Karpas-422 (cell line): ENCODE results near the gene HMG20B. TPM values are rescaled to one million over a fixed set of nuclear protein-coding genes. Genes with fewer than 3 reads are reported as not detected.

Experiments
- DNase-seq: peaks from one replicate; pipeline ENCODE4 v3.0.0-alpha.2; 2015
- H2AFZ ChIP-seq: fragments of 200-600 bp; sonication (generic); 2 replicates; pipeline ENCODE4 v1.6.1; 2014; ENCODE audit warnings: antibody characterized with exemption, low read length, mixed read lengths
- H3K27ac ChIP-seq: fragments of 200-600 bp; sonication (generic); 2 replicates; pipeline ENCODE4 v1.5.1; 2014; ENCODE audit warnings: mild to moderate bottlenecking, low read length, moderate library complexity
- H3K27me3 ChIP-seq: fragments of 200-600 bp; sonication (generic); 2 replicates; pipeline ENCODE4 v1.6.1; 2014; ENCODE audit warnings: low read length, mixed read lengths
- H3K36me3 ChIP-seq: fragments of 200-600 bp; sonication (generic); 2 replicates; pipeline ENCODE4 v1.6.1; 2014; ENCODE audit warnings: low read length, mixed read lengths; ENCODE audit not compliant: insufficient read depth
- H3K4me1 ChIP-seq: fragments of 200-600 bp; sonication (generic); 2 replicates; pipeline ENCODE4 v1.6.1; 2014; ENCODE audit warnings: mild to moderate bottlenecking, low read length, mixed read lengths
- H3K4me2 ChIP-seq: fragments of 200-600 bp; sonication (generic); 2 replicates; pipeline ENCODE4 v1.6.1; 2014; ENCODE audit warnings: low read length, low read depth, mild to moderate bottlenecking; ENCODE audit not compliant: poor library complexity, severe bottlenecking
- H3K4me3 ChIP-seq: fragments of 200-600 bp; sonication (generic); 2 replicates; pipeline ENCODE4 v1.5.1; 2014; ENCODE audit warnings: mild to moderate bottlenecking, antibody characterized with exemption, low read length, mixed read lengths
- H3K79me2 ChIP-seq: fragments of 200-600 bp; sonication (generic); 2 replicates; pipeline ENCODE4 v1.6.1; 2014; ENCODE audit warnings: mild to moderate bottlenecking, low read length, mixed read lengths
- H3K9ac ChIP-seq: fragments of 200-600 bp; sonication (generic); 2 replicates; pipeline ENCODE4 v1.6.0; 2014; ENCODE audit warnings: low read length
- H3K9me2 ChIP-seq: fragments of 200-600 bp; sonication (generic), shearing (Covaris generic); replicated peaks from 2 replicates; pipeline ENCODE4 v1.6.0; 2014; ENCODE audit warnings: mild to moderate bottlenecking, low read length, moderate library complexity; ENCODE audit not compliant: insufficient read depth
- H3K9me3 ChIP-seq: fragments of 300-700, 200-600 bp; sonication (generic); 2 replicates; pipeline ENCODE4 v1.6.1; 2014; ENCODE audit warnings: low read length, mixed read lengths
- H4K20me1 ChIP-seq: fragments of 200-600 bp; sonication (generic); 2 replicates; pipeline ENCODE4 v1.6.1; 2014; ENCODE audit warnings: mild to moderate bottlenecking, antibody characterized with exemption, low read length, low read depth; ENCODE audit not compliant: insufficient read depth
- total RNA-seq: library from RNA; depleted of rRNA; stranded (reverse); fragments of >200 nt; shearing (Covaris generic); gene quantifications from 2 replicates; pipeline ENCODE4 v1.2.3, GENCODE V29; 2014; ENCODE audit warnings: low replicate concordance

The HMG20B gene
- total RNA-seq, 1 experiment from 2014 or later: 53.7 TPM

DNA sequence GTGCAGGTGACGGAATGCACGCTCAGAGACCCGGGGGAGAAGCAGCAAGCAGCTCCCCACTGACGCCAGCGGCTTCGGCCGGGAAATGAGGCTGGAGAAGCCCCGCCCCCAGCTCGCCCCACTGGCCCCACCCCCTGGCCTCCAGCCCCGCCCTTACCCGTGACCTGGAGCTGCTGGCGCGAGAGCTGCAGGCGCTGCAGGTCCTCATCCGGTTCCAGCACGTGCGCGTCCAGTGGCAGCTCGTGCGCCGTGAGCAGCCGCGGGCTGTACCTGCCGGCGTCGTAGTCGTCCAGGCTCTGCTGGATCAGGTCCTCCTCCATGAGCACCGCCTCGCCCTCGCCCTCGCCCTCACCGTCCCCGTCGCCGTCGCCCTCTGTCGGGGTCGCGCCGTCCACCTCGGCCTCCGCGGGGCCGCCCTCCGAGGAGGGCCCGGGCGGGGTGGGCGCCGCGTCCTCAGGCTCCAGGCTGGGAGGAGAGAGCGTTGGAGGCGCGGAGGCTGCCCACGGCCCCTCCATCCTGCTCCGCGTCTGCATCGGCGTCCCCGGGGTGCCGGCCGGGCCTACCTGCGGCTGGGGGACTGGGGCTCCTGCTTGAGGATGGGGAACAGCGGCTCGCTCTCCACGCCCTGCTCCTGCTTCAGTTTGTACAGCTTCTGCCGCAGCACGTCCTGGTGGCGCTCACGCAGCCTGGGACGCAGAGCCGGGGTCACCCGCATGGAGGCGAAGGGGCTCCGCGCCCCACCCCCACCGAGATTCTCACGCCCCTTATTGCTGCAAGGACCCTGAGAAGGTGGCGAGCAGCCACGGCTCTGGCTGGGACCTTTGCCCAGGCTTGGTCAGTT, 40.4 kb downstream of the HMG20B start:
- Histone ChIP-seq H3K9me2 (no peaks in the 10 kb centered on the region), H2AFZ (no peak overlapping the region), H3K27ac (no peak overlapping the region), H3K79me2 (no peaks in the 10 kb centered on the region), H3K4me3 (no peak overlapping the region), H3K9ac (no peak overlapping the region), H3K36me3 (no peaks in the 10 kb centered on the region), H4K20me1 (0 out of 2 replicates have a peak, but pooled peaks cover under 1% of the 10 kb centered on the region), H3K4me2 (no peak overlapping the region), H3K27me3 (no peaks in the 10 kb centered on the region), H3K4me1 (no peaks in the 10 kb centered on the region), H3K9me3 (no peaks in the 10 kb centered on the region)
- DNase-seq: no peak

GRCh38 chr19:3613818-3614661, 41.3 kb downstream of the HMG20B start:
- Histone ChIP-seq H2AFZ (no peak overlapping the region), H3K4me2 (no peak overlapping the region), H3K79me2 (no peaks in the 10 kb centered on the region), H3K9me3 (no peaks in the 10 kb centered on the region), H3K4me3 (no peak overlapping the region), H4K20me1 (no peaks in the 10 kb centered on the region; the same call in 1 of the 2 replicates), H3K27me3 (no peaks in the 10 kb centered on the region), H3K36me3 (no peaks in the 10 kb centered on the region), H3K9ac (no peak overlapping the region), H3K27ac (no peak overlapping the region), H3K9me2 (no peaks in the 10 kb centered on the region), H3K4me1 (no peaks in the 10 kb centered on the region)
- DNase-seq: no peak

- Histone ChIP-seq H3K9me3 (no peaks in the 10 kb centered on the region), H3K4me1 (no peaks in the 10 kb centered on the region), H2AFZ (no peak overlapping the region), H3K79me2 (no peaks in the 10 kb centered on the region), H3K9me2 (no peaks in the 10 kb centered on the region), H3K4me3 (no peak overlapping the region), H3K9ac (no peak overlapping the region), H3K27me3 (no peaks in the 10 kb centered on the region), H4K20me1 (no peaks in the 10 kb centered on the region; the same call in 1 of the 2 replicates), H3K36me3 (no peaks in the 10 kb centered on the region), H3K27ac (no peak overlapping the region), H3K4me2 (no peak overlapping the region)
- no peak for DNase-seq
These were observed 42.2 kb downstream of the HMG20B start for GRCh38 chr19:3614858-3615505.

GRCh38 chr19:3615524-3616135, 42.9 kb downstream of the HMG20B start:
- no peak overlapping the region for H3K27ac ChIP-seq
- no peak for DNase-seq
- H4K20me1 ChIP-seq: no peaks in the 10 kb centered on the region; the same call in 1 of the 2 replicates
- no peaks in the 10 kb centered on the region for H3K27me3 ChIP-seq
- H3K9me3 ChIP-seq: no peaks in the 10 kb centered on the region
- no peaks in the 10 kb centered on the region for H3K9me2 ChIP-seq
- no peaks in the 10 kb centered on the region for H3K4me1 ChIP-seq
- H2AFZ ChIP-seq: no peak overlapping the region
- H3K36me3 ChIP-seq: no peaks in the 10 kb centered on the region
- no peaks in the 10 kb centered on the region for H3K79me2 ChIP-seq
- H3K4me3 ChIP-seq: no peak overlapping the region
- H3K9ac ChIP-seq: no peak overlapping the region
- no peak overlapping the region for H3K4me2 ChIP-seq

GRCh38 chr19:3617463-3617862, 44.7 kb downstream of the HMG20B start:
- H3K4me2 ChIP-seq: no peak overlapping the region
- 0 out of 2 replicates have a peak, but pooled peaks cover under 1% of the 10 kb centered on the region for H3K79me2 ChIP-seq
- no peaks in the 10 kb centered on the region for H3K9me3 ChIP-seq
- no peaks in the 10 kb centered on the region for H3K9me2 ChIP-seq
- no peak overlapping the region for H3K9ac ChIP-seq
- H3K27me3 ChIP-seq: no peaks in the 10 kb centered on the region
- no peaks in the 10 kb centered on the region; the same call in 1 of the 2 replicates for H4K20me1 ChIP-seq
- H3K4me1 ChIP-seq: no peaks in the 10 kb centered on the region
- no peak overlapping the region for H3K4me3 ChIP-seq
- H2AFZ ChIP-seq: no peak overlapping the region
- no peak overlapping the region for H3K27ac ChIP-seq
- no peaks in the 10 kb centered on the region for H3K36me3 ChIP-seq
- no peak for DNase-seq

GRCh38 chr19:3618144-3618810, 45.5 kb downstream of the HMG20B start:
- Histone ChIP-seq H3K27me3 (no peaks in the 10 kb centered on the region), H3K9ac (no peak overlapping the region), H3K36me3 (no peaks in the 10 kb centered on the region), H3K27ac (no peak overlapping the region), H3K9me2 (no peaks in the 10 kb centered on the region), H2AFZ (no peak overlapping the region), H3K4me2 (no peak overlapping the region), H3K4me3 (no peak overlapping the region), H3K79me2 (0 out of 2 replicates have a peak, but pooled peaks cover 3% of the 10 kb centered on the region), H3K9me3 (no peaks in the 10 kb centered on the region), H3K4me1 (no peaks in the 10 kb centered on the region), H4K20me1 (no peaks in the 10 kb centered on the region; the same call in 1 of the 2 replicates)
- peak; percentile 85 for DNase-seq

DNA sequence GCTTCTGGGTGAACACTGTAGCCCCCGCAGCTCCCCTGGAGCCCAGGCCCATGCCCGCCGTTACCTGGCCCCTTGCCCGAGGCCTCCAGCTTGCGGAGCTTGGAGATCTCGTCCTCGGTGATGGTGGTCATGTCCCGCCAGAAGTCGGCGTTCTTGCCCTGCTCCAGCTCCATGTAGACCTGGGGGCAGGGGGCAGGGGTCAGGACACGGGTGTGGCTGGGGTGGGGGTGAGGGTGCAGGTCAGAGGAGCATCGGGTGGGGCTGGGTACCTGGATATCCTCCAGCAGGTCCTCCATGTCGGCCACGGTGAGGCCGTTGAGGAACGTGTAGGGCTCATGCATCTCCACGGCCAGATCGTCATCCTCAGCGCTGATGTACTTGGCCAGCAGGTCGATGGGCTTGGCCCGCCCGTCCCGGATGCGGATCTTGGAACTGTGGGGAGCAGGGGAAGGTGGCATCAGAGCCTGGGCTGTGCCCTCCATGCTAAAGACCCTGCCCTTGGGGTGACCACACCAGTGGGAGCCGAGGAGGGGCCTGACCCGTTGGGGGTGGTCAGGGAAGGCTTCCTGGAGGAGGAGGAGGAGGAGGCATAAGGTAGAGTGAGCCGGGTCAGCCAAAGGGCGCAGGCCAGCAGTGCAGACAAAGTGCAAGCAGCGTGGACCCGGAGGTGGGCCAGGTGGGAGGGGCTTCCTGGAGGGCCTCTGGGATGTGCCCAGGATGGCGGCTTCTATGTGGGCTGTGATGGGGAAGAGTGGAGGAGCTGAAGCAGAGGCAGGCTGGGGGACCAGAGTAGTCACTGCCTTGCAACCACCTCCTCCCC, 46.3 kb downstream of the HMG20B start:
- Histone ChIP-seq H3K4me2 (no peak overlapping the region), H3K9ac (no peak overlapping the region), H3K27ac (no peak overlapping the region), H2AFZ (no peak overlapping the region), H3K4me1 (no peaks in the 10 kb centered on the region), H4K20me1 (no peaks in the 10 kb centered on the region; the same call in 1 of the 2 replicates), H3K9me3 (no peaks in the 10 kb centered on the region), H3K9me2 (no peaks in the 10 kb centered on the region), H3K79me2 (peaks cover 4% of the 10 kb centered on the region), H3K4me3 (no peak overlapping the region), H3K27me3 (no peaks in the 10 kb centered on the region), H3K36me3 (no peaks in the 10 kb centered on the region)
- no peak for DNase-seq
